T-helper 2 cell treated with Interferon-gamma antibody and Interleukin-4, amounts not matched to agents 5 μg/mL and 100 μg/mL, for 36 hours (primary cell): ENCODE results near the gene URB1.

Experiments
- DNase-seq: peaks from one replicate; pipeline ENCODE4 v3.0.0; 2021; ENCODE audit warnings: low spot score
- H3K27ac Mint-ChIP-seq: one replicate; pipeline ENCODE4 v1.8.0; 2021; ENCODE audit warnings: mild to moderate bottlenecking, mixed read lengths
- H3K27me3 Mint-ChIP-seq: one replicate; pipeline ENCODE4 v1.8.0; 2021; ENCODE audit warnings: low read depth, mixed read lengths
- H3K36me3 Mint-ChIP-seq: one replicate; pipeline ENCODE4 v1.8.0; 2021; ENCODE audit warnings: low read depth, mixed read lengths
- H3K4me1 Mint-ChIP-seq: one replicate; pipeline ENCODE4 v1.8.0; 2021; ENCODE audit warnings: low read depth, mixed read lengths
- H3K4me3 Mint-ChIP-seq: one replicate; pipeline ENCODE4 v1.8.0; 2022; ENCODE audit warnings: mild to moderate bottlenecking, moderate library complexity, mixed read lengths
- H3K9me3 Mint-ChIP-seq: one replicate; pipeline ENCODE4 v1.8.0; 2021; ENCODE audit warnings: mixed read lengths

Gene URB1

DNA sequence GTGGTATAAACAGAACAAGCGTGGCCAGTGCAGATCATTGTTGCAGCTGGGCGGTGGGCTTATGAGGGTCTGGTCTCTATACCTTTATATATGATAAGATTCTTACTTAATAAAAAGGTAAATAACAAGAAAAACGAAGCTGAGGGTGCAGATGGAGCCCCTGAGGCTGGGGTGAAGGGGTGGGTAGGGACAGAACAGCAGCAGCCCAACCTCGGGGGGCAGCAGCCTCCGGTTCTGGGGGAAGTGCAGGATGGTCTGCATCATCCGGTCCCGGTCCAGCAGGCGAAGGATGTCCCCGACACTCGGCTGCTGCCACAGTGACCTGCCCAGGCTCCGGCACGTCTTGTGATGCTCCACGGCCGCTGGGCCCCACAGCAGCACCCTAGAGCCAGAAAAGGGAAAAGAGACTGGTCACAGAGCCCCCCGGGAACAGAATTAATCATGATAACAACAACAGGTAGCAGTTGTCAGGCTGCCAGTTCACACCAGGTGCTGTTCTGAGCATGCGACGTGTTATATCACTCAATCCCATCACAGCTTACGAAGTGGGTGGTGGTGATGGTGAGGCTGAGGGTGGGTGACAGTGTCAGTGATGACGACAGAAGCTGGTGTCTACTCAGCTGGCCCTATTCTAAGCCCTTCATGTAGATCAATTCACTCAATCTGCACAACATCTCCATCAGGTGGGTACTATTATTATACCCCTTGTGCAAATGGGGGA, 58.7 kb downstream of the URB1 start:
- peaks cover 68% of the 10 kb centered on the region for H3K36me3 Mint-ChIP-seq
- H3K4me1 Mint-ChIP-seq, result no peaks in the 10 kb centered on the region
- H3K27ac Mint-ChIP-seq, result no peak overlapping the region
- H3K4me3 Mint-ChIP-seq, result no peak overlapping the region
- H3K27me3 Mint-ChIP-seq, result no peaks in the 10 kb centered on the region
- no peak for DNase-seq
- H3K9me3 Mint-ChIP-seq, result no peaks in the 10 kb centered on the region

- Mint-ChIP-seq H3K27ac (no peak overlapping the region), H3K4me3 (no peak overlapping the region), H3K36me3 (peaks cover 63% of the 10 kb centered on the region), H3K4me1 (no peaks in the 10 kb centered on the region), H3K27me3 (no peaks in the 10 kb centered on the region), H3K9me3 (peaks cover 4% of the 10 kb centered on the region)
- no peak for DNase-seq
Observed at GRCh38 chr21:32332463-32332951, 60.3 kb downstream of the URB1 start.

GRCh38 chr21:32331444-32332305, 61.1 kb downstream of the URB1 start:
- H3K4me3 Mint-ChIP-seq, result no peak overlapping the region
- DNase-seq, result no peak
- peaks cover 8% of the 10 kb centered on the region for H3K9me3 Mint-ChIP-seq
- no peaks in the 10 kb centered on the region for H3K27me3 Mint-ChIP-seq
- H3K27ac Mint-ChIP-seq, result no peak overlapping the region
- peaks cover 64% of the 10 kb centered on the region for H3K36me3 Mint-ChIP-seq
- no peaks in the 10 kb centered on the region for H3K4me1 Mint-ChIP-seq

DNA sequence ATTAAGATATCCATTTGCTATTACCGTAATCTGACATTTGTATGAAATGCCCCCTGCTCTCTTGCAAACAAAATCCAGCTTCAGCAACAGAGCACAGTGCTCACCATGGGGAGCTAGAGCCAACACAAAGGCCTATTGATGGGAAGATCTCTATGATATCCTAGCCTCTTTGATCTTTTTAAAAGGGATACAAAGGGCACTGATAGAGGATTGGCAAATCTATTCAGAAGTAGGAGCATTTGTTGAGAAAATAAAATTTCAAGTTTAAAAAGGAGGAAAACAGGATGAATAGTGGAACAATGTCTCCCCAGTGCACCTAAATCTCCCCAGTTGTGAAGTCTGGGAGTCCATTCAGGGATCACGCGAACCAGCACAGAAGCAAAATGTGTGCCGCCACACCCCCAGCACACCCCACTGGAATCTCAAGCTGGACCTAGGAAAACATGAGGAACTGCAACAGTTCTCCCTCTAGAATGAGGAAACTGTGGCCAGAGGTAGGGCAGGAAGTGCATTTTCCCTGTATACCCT, 62.0 kb downstream of the URB1 start:
- DNase-seq, result no peak
- Mint-ChIP-seq H3K36me3 (peaks cover 64% of the 10 kb centered on the region), H3K9me3 (peaks cover 10% of the 10 kb centered on the region), H3K27ac (no peak overlapping the region), H3K27me3 (no peaks in the 10 kb centered on the region), H3K4me1 (no peaks in the 10 kb centered on the region), H3K4me3 (no peak overlapping the region)

DNA sequence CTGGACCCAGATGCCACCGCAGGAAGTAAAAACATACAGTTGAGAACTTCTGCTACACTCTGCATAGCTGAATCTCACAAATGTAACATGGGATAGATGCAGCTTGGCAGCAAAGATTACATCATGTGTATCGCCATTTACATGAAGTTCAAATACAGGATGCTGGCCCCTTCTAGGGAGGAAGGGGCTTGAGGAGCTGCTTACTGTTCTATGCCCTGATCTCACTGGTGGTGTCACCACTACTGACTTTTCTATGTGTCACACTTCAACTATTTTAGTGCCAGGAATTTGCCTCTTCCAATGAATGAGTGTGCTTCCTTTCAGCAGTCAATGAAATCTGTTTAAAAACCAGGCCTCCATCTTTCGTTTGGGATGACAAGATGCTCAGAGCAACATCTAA, 63.0 kb downstream of the URB1 start:
- Mint-ChIP-seq H3K4me1 (no peaks in the 10 kb centered on the region), H3K9me3 (peaks cover 10% of the 10 kb centered on the region), H3K4me3 (no peak overlapping the region), H3K27ac (no peak overlapping the region), H3K36me3 (peaks cover 68% of the 10 kb centered on the region), H3K27me3 (no peaks in the 10 kb centered on the region)
- no peak for DNase-seq

DNA sequence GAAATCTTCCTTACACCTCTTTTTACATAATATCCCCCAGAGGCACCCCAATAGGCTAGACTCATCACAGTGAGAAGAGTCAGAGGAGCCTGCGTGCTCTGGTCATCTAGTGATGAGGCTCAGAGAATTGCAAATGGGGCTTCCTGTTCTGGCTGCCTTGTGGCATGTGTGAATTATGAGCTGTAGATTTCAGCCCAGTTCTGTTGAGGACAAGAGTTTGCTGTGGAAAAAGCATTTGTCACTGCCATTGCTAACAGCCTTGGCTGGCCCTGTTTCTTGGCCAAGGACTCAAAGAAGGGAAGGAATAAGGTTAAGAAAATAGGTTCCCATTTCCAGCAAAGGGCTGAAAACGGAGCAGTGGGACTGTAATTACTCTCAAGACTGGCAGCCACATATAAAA, 63.5 kb downstream of the URB1 start:
- H3K27ac Mint-ChIP-seq, result no peak overlapping the region
- no peak for DNase-seq
- H3K4me3 Mint-ChIP-seq, result no peak overlapping the region
- H3K27me3 Mint-ChIP-seq, result no peaks in the 10 kb centered on the region
- peaks cover 69% of the 10 kb centered on the region for H3K36me3 Mint-ChIP-seq
- no peaks in the 10 kb centered on the region for H3K4me1 Mint-ChIP-seq
- H3K9me3 Mint-ChIP-seq, result peaks cover 10% of the 10 kb centered on the region

DNA sequence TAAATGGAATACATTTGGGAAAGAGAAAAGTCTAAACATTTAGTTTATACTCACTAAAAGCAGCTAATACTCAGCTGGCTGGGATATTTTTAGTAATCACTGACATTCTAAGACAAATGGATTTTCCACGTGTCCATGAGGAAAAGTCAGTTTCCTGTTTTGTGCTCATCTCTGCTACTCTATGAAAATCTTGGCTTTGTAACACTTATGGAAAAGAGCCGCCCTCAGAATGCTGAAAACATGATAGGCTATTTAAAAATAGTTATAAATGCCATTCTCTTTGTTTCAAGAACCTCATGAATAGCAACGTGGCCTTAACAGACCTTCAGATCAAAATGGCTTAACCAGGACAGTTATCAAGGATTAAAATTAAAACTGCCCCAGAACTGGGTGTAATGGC, 64.2 kb downstream of the URB1 start:
- no peak for DNase-seq
- Mint-ChIP-seq H3K27ac (no peak overlapping the region), H3K36me3 (peaks cover 70% of the 10 kb centered on the region), H3K4me3 (no peak overlapping the region), H3K27me3 (no peaks in the 10 kb centered on the region), H3K4me1 (no peaks in the 10 kb centered on the region), H3K9me3 (peaks cover 10% of the 10 kb centered on the region)

DNA sequence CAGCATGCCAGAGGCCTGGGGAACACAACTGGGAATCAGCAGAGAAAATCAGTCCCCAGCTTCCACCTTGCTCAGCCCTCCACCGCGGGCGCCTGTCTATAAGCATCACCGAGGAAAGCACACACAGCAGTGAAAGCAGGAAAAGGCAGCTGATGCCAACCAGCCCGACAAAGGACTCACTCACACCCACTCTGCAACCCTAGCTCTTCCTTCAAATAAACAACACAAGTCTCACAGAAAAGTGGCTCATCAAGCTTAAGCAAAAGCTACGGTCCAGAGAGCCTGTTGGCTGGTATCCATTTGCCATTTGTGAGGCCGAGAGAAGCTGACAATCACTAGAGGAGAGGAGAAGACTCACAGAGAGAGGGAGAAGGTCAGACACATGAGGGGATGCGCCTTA, 67.1 kb downstream of the URB1 start:
- Mint-ChIP-seq H3K36me3 (peaks cover 59% of the 10 kb centered on the region), H3K27me3 (no peaks in the 10 kb centered on the region), H3K4me1 (no peaks in the 10 kb centered on the region), H3K9me3 (peaks cover 10% of the 10 kb centered on the region), H3K4me3 (no peak overlapping the region), H3K27ac (no peak overlapping the region)
- DNase-seq, result no peak

DNA sequence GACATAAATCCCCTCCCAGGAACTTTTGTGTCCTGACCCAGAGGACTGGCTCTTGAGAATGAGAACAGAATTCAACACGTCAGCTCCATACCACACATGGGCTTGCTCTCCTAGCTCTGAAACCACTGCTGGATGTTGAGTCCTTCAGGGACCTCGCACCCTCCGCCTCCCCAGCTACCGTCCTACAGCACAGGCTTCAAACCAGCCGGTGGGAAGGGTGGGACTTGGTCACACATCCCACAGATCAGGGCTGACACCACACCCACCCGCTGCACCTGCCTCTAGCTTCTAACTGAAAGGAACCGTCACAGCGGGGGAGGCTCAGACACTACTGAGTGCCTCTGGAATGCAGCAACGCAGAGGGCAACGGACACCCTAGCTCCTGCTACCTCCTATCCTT, 70.1 kb downstream of the URB1 start:
- H3K36me3 Mint-ChIP-seq, result peaks cover 49% of the 10 kb centered on the region
- peaks cover 8% of the 10 kb centered on the region for H3K9me3 Mint-ChIP-seq
- no peak for DNase-seq
- no peaks in the 10 kb centered on the region for H3K27me3 Mint-ChIP-seq
- no peaks in the 10 kb centered on the region for H3K4me1 Mint-ChIP-seq
- H3K27ac Mint-ChIP-seq, result no peak overlapping the region
- no peak overlapping the region for H3K4me3 Mint-ChIP-seq

DNA sequence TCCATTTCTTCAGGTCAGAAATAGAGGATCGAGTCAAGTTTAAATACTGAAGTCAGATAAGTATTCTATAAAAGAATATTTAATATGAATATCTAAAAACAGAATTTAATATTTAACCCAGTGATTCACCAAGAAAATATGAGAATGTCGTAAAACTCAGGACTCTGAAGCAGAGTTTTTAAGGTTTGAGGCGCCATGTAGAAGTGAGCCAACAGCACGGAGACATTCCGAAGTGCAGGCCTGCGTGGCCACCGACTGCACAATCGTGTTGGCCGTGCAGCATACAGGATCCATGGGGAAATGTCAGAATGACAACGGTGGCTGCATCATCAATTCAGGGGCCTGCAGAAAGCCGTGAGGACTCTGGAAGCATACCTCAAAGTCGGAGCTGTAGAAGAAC, 70.7 kb downstream of the URB1 start:
- H3K27ac Mint-ChIP-seq, result no peak overlapping the region
- no peaks in the 10 kb centered on the region for H3K4me1 Mint-ChIP-seq
- no peak overlapping the region for H3K4me3 Mint-ChIP-seq
- peaks cover 47% of the 10 kb centered on the region for H3K36me3 Mint-ChIP-seq
- DNase-seq, result no peak
- peaks cover 4% of the 10 kb centered on the region for H3K9me3 Mint-ChIP-seq
- no peaks in the 10 kb centered on the region for H3K27me3 Mint-ChIP-seq

GRCh38 chr21:32321480-32321879, 71.3 kb downstream of the URB1 start:
- peaks cover 40% of the 10 kb centered on the region for H3K36me3 Mint-ChIP-seq
- H3K9me3 Mint-ChIP-seq, result no peaks in the 10 kb centered on the region
- no peak overlapping the region for H3K4me3 Mint-ChIP-seq
- no peak overlapping the region for H3K27ac Mint-ChIP-seq
- no peaks in the 10 kb centered on the region for H3K4me1 Mint-ChIP-seq
- DNase-seq, result no peak
- H3K27me3 Mint-ChIP-seq, result no peaks in the 10 kb centered on the region

DNA sequence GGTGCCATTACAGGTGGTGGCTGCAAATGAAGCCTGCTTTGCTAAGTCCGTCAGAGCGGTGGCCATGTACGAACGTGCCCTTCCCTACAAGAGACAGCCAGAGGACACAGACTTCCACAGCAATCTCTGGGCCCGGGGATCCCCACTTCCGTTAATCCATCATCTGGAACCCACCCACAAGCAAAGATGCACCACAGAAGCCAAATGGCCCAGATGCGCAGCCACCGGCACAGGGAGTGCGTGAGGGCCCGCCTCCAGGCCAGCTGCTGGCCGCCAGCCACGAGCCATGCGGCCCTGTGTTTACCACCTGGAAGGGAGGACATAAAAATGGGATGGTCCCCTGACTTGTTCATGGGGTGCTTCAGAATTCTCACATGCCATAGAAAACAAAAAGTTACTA, 72.1 kb downstream of the URB1 start:
- Mint-ChIP-seq H3K4me1 (no peaks in the 10 kb centered on the region), H3K9me3 (no peaks in the 10 kb centered on the region), H3K4me3 (no peak overlapping the region), H3K27ac (no peak overlapping the region), H3K27me3 (no peaks in the 10 kb centered on the region), H3K36me3 (peaks cover 42% of the 10 kb centered on the region)
- DNase-seq, result no peak

GRCh38 chr21:32320059-32320458, 72.8 kb downstream of the URB1 start:
- no peak for DNase-seq
- Mint-ChIP-seq H3K27ac (no peak overlapping the region), H3K9me3 (no peaks in the 10 kb centered on the region), H3K4me3 (no peak overlapping the region), H3K36me3 (peaks cover 35% of the 10 kb centered on the region), H3K27me3 (no peaks in the 10 kb centered on the region), H3K4me1 (no peaks in the 10 kb centered on the region)

- no peak overlapping the region for H3K27ac Mint-ChIP-seq
- no peak overlapping the region for H3K4me3 Mint-ChIP-seq
- H3K36me3 Mint-ChIP-seq, result peaks cover 32% of the 10 kb centered on the region
- no peak for DNase-seq
- no peaks in the 10 kb centered on the region for H3K27me3 Mint-ChIP-seq
- H3K9me3 Mint-ChIP-seq, result no peaks in the 10 kb centered on the region
- no peaks in the 10 kb centered on the region for H3K4me1 Mint-ChIP-seq
Observed at GRCh38 chr21:32319012-32319411, 73.8 kb downstream of the URB1 start.
